GM10266 (cell line): ENCODE results near the gene CHN2.

ENCODE experiments used
- DNase-seq: peaks from one replicate; pipeline ENCODE4 v3.0.0; 2012; ENCODE audit errors: extremely low spot score
- TF ChIP-seq, protein P1 (sequence below): IDR thresholded peaks from 2 replicates; pipeline ENCODE4 v1.5.1; 2012; ENCODE audit warnings: mild to moderate bottlenecking, low read depth; ENCODE audit not compliant: control insufficient read depth, insufficient read depth; ENCODE audit errors: missing control alignments

CHN2 gene

DNA sequence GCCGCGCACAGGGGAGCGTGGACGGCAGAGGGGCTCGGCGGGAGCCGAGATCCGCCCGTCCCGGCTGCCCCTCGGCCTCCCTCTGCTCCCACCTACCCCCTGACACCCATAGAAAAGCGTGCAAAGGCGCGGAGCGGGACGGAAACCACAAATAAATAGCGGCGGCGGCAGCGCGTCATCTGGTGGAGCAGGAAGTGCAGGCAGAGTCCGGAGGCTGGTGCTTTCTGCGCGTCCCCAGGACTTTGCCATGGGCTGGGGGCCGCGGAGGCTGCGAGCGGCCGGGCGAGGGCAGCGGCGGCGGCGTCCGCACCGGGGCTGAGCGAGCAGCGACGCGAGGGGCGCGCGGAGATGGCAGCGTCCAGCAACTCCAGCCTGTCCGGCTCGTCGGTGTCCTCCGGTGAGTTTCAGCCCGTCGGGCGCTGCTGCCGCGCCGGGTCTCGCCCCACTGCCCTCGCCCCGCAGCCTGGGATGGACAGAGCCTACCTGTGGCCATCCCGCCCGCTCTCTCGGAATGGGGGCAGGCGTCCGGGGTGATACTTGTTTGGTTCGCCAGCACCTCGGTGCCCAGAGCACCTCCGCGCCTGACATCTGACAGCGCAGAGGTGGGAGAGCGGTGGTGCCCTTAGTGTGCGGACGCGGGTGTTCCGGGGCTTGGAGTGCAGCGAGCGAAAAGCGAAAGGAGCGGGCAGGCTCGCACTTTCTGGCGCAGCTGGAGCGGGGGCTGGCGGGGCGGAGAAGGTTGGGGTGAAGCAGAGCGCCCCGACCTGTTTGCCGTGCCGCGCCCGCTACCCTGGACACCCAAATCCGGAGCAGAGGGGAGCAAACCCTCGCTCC, at the start of gene CHN2:
Gene CHN2 (plus strand): TSS at position 182 of the 834 bp plus-strand sequence.
- TF ChIP-seq, protein P1, sequence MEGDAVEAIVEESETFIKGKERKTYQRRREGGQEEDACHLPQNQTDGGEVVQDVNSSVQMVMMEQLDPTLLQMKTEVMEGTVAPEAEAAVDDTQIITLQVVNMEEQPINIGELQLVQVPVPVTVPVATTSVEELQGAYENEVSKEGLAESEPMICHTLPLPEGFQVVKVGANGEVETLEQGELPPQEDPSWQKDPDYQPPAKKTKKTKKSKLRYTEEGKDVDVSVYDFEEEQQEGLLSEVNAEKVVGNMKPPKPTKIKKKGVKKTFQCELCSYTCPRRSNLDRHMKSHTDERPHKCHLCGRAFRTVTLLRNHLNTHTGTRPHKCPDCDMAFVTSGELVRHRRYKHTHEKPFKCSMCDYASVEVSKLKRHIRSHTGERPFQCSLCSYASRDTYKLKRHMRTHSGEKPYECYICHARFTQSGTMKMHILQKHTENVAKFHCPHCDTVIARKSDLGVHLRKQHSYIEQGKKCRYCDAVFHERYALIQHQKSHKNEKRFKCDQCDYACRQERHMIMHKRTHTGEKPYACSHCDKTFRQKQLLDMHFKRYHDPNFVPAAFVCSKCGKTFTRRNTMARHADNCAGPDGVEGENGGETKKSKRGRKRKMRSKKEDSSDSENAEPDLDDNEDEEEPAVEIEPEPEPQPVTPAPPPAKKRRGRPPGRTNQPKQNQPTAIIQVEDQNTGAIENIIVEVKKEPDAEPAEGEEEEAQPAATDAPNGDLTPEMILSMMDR, result no peak
- peak; percentile 52 for DNase-seq

DNA sequence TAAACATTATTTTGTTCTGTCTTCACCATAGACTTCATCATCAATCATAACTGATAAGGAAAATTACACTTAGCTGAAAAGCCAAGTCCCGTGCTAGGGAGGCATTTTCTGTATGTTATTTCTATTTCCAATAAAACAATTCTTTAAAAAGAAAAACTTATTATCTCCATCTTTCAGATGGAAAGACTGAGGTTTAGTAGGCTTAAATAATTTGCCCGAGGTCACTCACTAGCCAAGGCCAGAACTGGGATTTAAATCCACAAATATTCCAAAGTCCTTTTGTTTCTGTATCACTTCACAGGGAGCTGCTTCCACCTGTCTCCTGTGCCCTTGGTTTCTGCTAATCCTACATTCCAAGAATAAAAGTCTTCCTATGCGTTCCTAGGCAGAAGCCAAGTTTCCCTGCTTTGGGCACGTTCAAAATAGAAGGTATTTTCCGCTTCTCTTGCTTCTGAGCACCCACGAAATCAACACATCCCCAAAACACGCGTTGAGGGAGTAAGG, 49.0 kb upstream of the CHN2 start:
- no peak for DNase-seq
- TF ChIP-seq, protein P1, result no peak

DNA sequence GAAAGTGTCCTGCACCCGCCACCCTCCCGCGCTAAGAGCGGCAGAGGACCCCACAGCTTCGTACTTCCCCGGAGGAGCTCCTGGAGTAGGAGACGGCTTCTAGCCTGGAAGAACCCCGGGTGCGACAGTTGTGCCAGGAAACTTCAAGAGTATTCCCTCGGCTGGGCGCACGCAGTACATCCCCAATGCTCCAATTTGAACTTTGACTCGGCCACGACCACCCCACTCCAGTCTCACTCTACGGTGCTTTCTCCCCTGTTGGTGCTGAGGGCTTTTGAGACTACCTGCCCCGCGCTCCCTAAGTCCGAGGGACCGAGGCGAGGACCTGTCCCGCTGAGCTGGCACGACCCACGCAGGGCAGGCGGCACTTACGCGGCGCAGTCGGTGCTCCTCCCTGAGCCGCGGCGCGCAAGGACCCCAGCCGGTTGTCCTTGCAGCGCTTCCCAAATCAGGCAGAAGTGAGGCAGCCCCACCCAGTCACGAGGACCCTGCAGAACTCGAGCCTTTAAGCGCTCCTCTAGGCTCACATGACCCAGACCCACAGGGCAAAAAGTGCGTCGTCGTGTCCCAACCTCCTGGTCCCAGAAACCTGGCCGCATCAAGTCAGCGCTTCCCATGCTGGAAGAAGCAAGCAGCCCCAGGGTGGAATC, 48.4 kb upstream of the CHN2 start, which contains the start of gene CPVL:
Gene CPVL (minus strand): TSS at position 481 of the 650 bp plus-strand sequence. CDS start 25,476 bp downstream, outside the sequence.
- DNase-seq, result no peak
- TF ChIP-seq, protein P1, result no peak

DNA sequence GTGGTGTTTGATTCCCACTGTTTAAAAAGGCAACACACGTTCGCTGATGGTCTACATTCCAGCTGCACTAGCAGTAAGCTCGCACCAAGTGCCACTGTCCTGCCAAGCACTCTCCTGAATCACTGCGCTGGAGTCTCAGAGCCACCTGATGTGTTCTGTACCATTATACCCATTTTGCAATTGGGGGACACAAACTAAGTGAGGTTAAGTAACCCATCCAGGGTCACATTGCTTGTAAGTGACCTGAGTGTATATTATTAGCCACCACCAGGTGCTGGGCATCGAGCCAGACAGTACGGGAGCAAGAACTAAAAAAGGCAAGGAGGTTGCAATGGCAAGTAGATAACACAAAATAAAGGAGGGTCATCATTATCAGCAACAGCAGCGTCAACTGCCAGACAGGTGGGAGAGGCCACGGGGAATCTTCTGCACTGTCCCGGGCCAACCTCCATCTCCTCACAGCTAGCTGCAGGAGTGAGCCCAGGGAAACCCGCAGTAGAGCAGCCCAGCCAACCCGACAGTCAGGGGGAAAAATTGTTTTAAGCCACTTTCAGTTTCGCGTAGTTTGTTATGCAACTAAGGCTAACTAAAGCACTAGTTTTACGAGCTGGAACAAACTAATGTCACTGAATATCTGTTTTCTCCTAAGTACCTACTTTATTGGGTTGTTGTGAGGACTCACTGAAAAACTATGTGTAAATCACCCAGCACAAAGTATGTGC, 47.5 kb upstream of the CHN2 start:
- TF ChIP-seq, protein P1, result no peak
- DNase-seq, result no peak

DNA sequence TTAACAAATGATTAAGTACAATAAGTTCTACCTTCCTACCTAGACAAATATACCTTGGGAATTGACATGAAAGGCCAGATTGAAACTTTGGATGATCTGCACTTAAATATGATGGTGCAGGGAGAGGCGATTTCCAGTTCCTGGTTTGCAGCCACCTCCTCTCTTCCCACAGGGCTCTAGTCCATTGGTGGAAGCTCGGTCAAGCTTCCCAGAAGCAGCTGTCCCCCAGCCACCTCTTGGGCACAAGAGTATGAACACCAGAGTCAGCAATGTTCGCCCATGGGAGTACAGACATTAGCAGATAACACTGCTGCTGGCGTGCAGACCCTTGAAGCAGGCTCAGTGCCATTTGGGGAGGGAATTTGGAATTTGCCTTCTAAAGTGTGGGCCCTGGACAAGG, 46.8 kb upstream of the CHN2 start:
- DNase-seq, result no peak

DNA sequence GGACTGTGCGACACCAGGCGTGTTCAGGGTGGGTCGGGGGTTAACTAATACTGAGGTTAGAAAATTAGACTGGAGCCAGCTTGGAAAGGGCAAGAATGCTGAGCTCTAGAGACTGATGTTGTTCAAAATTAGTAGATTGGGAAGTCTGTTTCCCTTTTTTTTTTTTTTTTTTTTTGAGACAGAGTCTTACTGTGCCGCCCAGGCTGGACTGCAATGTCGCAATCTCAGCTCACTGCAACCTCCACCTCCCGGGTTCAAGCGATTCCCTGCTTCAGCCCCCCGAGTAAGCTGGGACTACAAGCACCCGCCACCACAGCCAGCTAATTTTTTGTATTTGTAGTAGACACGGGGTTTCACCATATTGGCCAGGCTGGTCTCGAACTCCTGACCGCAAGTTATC, 45.5 kb upstream of the CHN2 start:
- DNase-seq, result no peak
- TF ChIP-seq, protein P1, result no peak

More for the DNA sequence above, 46.8 kb upstream of the CHN2 start:
- TF ChIP-seq, protein P1, result no peak
